GM10248 (cell line): ENCODE data around the gene GCC2.

Experiments
- CTCF ChIA-PET: fragments of 300-600 bp; sonication (Branson Sonifier 250); formaldehyde crosslinking; extraction: SDS; loops from one replicate; lab custom pipeline; 2021; ENCODE audit warnings: antibody characterized with exemption; lab: Yijun Ruan, JAX
- POLR2A ChIA-PET: fragments of 350-650 bp; sonication (Branson Sonifier 250); formaldehyde crosslinking; extraction: SDS; loops from one replicate; lab custom pipeline; 2020; ENCODE audit warnings: antibody characterized with exemption; lab: Yijun Ruan, JAX
- DNase-seq: peaks from one replicate; pipeline ENCODE4 v3.0.0; 2012; ENCODE audit errors: extremely low spot score
- CTCF ChIP-seq: IDR thresholded peaks from 2 replicates; pipeline ENCODE4 v1.5.1; 2012; ENCODE audit warnings: mild to moderate bottlenecking, low read depth; ENCODE audit errors: extremely low read depth, missing control alignments, control extremely low read depth

Gene GCC2

GRCh38 chr2:108536911-108537310 lies 87.9 kb downstream of the GCC2 start:
- TF ChIP-seq CTCF: no peak
- ChIA-PET POLR2A (no interaction called here), CTCF (no interaction called here)
- DNase-seq: no peak

DNA sequence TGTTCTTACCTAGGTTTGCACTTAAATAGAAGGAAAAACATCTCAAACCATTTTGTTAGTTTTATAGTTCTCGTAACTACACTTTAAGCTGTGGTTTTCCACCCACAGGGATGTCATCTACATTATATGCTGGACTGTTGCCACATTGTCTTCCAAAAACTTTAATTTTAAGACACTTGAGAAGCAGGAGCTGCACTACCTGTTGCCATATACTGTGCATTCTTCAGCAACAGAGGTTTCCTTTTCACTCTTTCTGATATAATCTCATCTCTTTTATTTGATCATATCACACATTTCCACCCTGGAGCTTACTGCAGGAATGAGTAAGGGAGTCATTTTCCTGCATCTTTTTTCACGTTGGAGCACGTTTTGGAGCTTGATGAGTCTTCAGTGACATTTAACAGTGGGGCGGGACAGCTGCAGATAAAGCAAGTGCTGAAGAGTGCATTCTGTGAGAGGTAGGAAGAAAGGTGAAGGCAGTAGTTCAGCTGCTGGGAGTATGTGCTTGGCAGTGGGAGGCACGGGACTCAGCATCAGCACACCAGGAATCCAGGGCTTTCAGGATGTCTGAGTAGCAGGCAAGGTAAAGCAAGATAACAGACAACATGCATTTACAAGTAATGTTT lies 89.1 kb downstream of the GCC2 start:
- TF ChIP-seq CTCF: no peak
- no peak for DNase-seq
- CTCF ChIA-PET: interaction anchor here (0.8 to 2.1 kb wide), 3 partner anchors 12 to 46 kb away, joined by 3 to 7 read pairs (median 3); no protein-coding TSS in a partner anchor
- POLR2A ChIA-PET: no interaction called here

GRCh38 chr2:108541451-108541850 lies 92.4 kb downstream of the GCC2 start:
- ChIA-PET POLR2A (no interaction called here), CTCF (interaction anchor here (0.9 to 2.3 kb wide), 6 partner anchors 9 to 969 kb away, joined by 3 to 8 read pairs (median 4); no protein-coding TSS in a partner anchor)
- TF ChIP-seq CTCF: no peak
- DNase-seq: no peak

DNA sequence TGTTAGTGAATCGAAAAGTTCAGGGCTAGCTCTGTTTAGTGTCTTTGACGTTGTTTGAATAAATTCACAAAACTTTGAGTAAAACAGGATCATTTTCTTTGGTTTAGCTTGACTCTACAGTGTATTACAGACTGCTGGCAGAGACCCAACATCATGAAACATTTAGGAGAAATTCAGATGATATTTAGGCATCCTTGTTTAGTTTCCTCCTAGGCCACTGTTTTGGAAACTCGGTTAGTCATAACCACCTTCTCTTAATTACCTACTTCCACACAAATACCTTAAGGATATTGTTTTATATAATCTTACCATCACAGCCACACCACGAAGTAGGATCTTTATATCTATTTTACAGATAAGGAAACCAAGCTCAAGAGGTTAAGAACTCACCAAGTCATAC lies 93.1 kb downstream of the GCC2 start:
- CTCF ChIA-PET: interaction anchor here (1.0 to 2.3 kb wide), 5 partner anchors 8 to 42 kb away, joined by 3 to 8 read pairs (median 5); no protein-coding TSS in a partner anchor
- POLR2A ChIA-PET: no interaction called here
- no peak for TF ChIP-seq CTCF
- no peak for DNase-seq

- no peak for DNase-seq
- ChIA-PET CTCF (no interaction called here), POLR2A (no interaction called here)
- TF ChIP-seq CTCF: no peak
Measured at GRCh38 chr2:108547606-108548005, 98.6 kb downstream of the GCC2 start.

DNA sequence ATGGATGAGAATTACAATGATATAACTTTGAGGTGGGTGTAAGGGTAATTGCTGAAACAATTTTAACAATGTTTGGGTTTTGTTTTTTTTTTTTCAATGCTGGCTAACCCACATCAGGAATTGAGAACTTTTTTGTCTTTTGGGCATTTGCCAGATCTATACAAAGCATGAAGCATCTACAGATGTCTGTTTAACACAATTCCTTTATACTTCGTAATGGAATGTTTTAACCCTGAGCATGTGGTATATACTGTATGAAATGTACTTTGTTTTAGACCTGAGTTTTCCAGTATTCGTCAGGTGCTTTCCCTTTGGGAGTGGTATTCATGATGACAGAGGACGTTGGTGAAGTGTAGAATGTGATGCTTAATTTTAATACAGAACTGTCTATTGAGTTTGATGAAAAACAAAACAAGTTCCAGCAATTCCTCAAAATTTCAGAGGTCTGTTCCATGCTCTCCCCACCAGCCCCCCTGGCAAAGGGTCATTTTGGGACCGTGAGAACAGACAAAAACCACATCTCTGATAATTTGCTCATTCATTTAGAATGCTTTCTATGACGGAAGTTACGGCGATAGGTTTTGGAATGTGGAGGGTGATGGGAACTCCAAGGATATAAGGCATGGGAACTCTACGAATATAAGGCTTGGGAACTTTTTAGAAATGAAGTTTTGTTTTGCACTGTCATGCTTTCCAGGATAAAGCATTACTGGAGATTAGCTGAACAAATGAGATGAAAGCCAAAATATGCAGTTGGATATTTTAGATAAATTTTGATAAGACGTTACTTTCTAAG lies 99.4 kb downstream of the GCC2 start:
- POLR2A ChIA-PET: no interaction called here
- CTCF ChIA-PET: interaction anchor here (1.0 to 1.4 kb wide), 2 partner anchors 18 to 26 kb away, joined by 3 to 4 read pairs; no protein-coding TSS in a partner anchor
- no peak for TF ChIP-seq CTCF
- no peak for DNase-seq
